ENCODE measurements around the gene KRTAP10-3. TPM values are rescaled to one million over a fixed set of nuclear protein-coding genes. Genes with fewer than 3 reads are reported as not detected.

KRTAP10-3 gene
- total RNA-seq, 1 experiment from 2014 or later, result not detected

Other genes starting within 250 kb of the KRTAP10-3 start
- gene CFAP410, start 219.4 kb downstream of the KRTAP10-3 start, total RNA-seq (2014; rRNA removed; shearing (Covaris generic)), result 12.6 and 14.7 TPM in 2 replicates
- gene TRPM2, start 205.2 kb downstream of the KRTAP10-3 start, total RNA-seq (2014; rRNA removed; shearing (Covaris generic)), result 0.76 and 0.89 TPM in 2 replicates
- 0.37 and 0.52 TPM in 2 replicates for gene LRRC3, start 103.3 kb downstream of the KRTAP10-3 start, total RNA-seq (2014; rRNA removed; shearing (Covaris generic))
- not detected in 2 replicates for gene KRTAP10-1, start 18.6 kb downstream of the KRTAP10-3 start, total RNA-seq (2014; rRNA removed; shearing (Covaris generic))
- gene KRTAP10-2, start 7.3 kb downstream of the KRTAP10-3 start, total RNA-seq (2014; rRNA removed; shearing (Covaris generic)), result not detected in 2 replicates
- gene KRTAP10-4, start 14.9 kb upstream of the KRTAP10-3 start, total RNA-seq (2014; rRNA removed; shearing (Covaris generic)), result not detected in 2 replicates
- gene KRTAP10-5, start 21.8 kb upstream of the KRTAP10-3 start, total RNA-seq (2014; rRNA removed; shearing (Covaris generic)), result not detected in 2 replicates
- not detected in 2 replicates for gene KRTAP10-6, start 33.7 kb upstream of the KRTAP10-3 start, total RNA-seq (2014; rRNA removed; shearing (Covaris generic))
- gene KRTAP10-7, start 41.8 kb upstream of the KRTAP10-3 start, total RNA-seq (2014; rRNA removed; shearing (Covaris generic)), result not detected in 2 replicates
- gene KRTAP10-8, start 53.3 kb upstream of the KRTAP10-3 start, total RNA-seq (2014; rRNA removed; shearing (Covaris generic)), result not detected in 2 replicates
- not detected in 2 replicates for gene KRTAP10-9, start 68.3 kb upstream of the KRTAP10-3 start, total RNA-seq (2014; rRNA removed; shearing (Covaris generic))
- not detected in 2 replicates for gene KRTAP10-10, start 78.6 kb upstream of the KRTAP10-3 start, total RNA-seq (2014; rRNA removed; shearing (Covaris generic))
- not detected in 2 replicates for gene KRTAP10-11, start 87.6 kb upstream of the KRTAP10-3 start, total RNA-seq (2014; rRNA removed; shearing (Covaris generic))
- not detected in 2 replicates for gene KRTAP12-4, start 95.9 kb upstream of the KRTAP10-3 start, total RNA-seq (2014; rRNA removed; shearing (Covaris generic))
- gene KRTAP12-3, start 99.1 kb upstream of the KRTAP10-3 start, total RNA-seq (2014; rRNA removed; shearing (Covaris generic)), result not detected in 2 replicates
- gene KRTAP12-2, start 108.1 kb upstream of the KRTAP10-3 start, total RNA-seq (2014; rRNA removed; shearing (Covaris generic)), result not detected in 2 replicates
- not detected in 2 replicates for gene KRTAP12-1, start 123.4 kb upstream of the KRTAP10-3 start, total RNA-seq (2014; rRNA removed; shearing (Covaris generic))
- not detected in 2 replicates for gene KRTAP10-12, start 138.4 kb upstream of the KRTAP10-3 start, total RNA-seq (2014; rRNA removed; shearing (Covaris generic))
- 0.08 TPM in 1 of 2 replicates, not detected in the other for gene TSPEAR, start 152.8 kb upstream of the KRTAP10-3 start, total RNA-seq (2014; rRNA removed; shearing (Covaris generic))
- gene UBE2G2, start 243.0 kb upstream of the KRTAP10-3 start, total RNA-seq (2014; rRNA removed; shearing (Covaris generic)), result 55.6 and 68.9 TPM in 2 replicates

Measured in H4 (cell line).